Hepatocyte (in vitro differentiated cells): Measurements from ENCODE around the gene PDP2.

ENCODE experiments used
- CTCF ChIP-seq: fragments of 200-600 bp; sonication (generic); IDR thresholded peaks from 2 replicates; pipeline ENCODE4 v1.5.1; 2016; ENCODE audit warnings: antibody characterized with exemption, mild to moderate bottlenecking; ENCODE audit not compliant: poor library complexity
- EZH2phosphoT487 ChIP-seq: fragments of 200-600 bp; sonication (generic); IDR thresholded peaks from one replicate; pipeline ENCODE4 v1.6.1; 2018; ENCODE audit warnings: antibody characterized with exemption, mild to moderate bottlenecking, low read depth, moderate library complexity; ENCODE audit not compliant: unreplicated experiment, severe bottlenecking

DNA sequence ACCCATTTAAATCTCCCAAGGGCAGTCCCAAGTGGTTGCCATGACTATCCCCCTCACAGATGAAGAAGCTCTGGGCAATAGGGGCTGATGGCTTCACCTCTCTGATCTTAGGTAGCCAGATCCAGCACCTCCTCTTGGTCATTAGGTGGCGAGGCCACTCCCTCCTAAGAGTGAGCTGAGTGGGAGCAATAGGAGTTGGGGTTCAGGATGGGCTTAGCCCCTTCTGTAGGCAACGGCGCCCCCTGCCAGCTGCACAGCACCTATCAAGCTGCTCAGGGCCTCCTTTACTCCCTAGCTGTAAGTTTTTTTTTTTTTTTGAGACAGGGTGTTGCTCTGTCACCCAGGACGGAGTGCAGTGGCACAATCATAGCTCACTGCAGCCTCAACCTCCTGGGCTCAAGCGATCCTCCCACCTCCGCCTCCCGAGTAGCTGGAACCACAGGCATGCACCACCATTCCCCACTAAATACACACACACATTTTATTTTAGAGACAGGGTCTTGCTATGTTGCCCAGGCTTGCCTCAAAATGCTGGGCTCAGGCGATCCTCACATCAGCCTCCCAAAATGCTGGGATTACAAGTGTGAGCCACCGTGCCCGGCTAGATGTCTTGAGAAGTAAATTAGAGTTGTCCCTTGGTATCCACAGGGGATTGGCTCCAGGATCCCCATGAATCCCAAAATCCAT, 48.5 kb downstream of the PDP2 start:
- TF ChIP-seq CTCF, result peak; percentile 45
- no peak for TF ChIP-seq EZH2phosphoT487
